D721Med (cell line): Measurements from ENCODE around the gene SLC34A1.

Experiments used
- DNase-seq: peaks from one replicate; pipeline ENCODE4 v3.0.0; 2011; ENCODE audit warnings: low spot score; ENCODE audit not compliant: insufficient read length
- FAIRE-seq: peaks from 2 replicates; lab custom pipeline; 2011; peaks lifted over from hg19 to GRCh38; lab: Jason Lieb, UNC
- TF ChIP-seq, protein P1 (sequence below): IDR thresholded peaks from 2 replicates; pipeline ENCODE4 v1.5.1; 2012; ENCODE audit warnings: mild to moderate bottlenecking, control low read depth; ENCODE audit not compliant: insufficient read depth; ENCODE audit errors: missing control alignments

SLC34A1 gene

DNA sequence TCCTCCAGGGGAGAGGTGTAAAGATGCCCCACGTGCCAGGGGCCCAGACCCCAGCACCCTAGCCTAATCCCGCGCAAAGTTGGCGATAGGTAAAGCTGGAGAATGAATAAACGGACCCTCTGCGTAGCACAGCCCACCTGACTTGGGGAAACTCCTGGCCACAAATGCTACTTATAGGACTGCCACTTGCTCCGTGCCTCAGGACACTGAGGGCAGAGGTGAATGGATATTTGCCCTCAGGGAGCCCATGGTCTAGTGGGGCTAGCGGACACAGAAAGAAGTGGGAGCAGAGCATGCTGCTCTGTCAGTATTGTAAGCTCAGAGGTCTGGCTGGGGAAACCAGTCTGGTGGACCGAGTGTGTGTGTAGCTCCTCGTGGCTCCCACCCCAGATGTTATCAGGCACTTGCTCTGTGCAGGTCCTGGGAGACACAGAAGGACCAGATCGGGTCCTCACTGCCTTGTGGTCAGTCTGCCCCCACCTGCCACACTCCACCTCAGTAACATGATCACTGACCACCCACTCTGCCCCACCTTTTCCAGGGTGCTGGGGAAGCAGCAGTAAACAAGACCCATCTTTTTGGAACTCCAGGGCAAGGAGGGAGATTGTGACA is 43.1 kb downstream of the SLC34A1 start:
- DNase-seq: no peak
- TF ChIP-seq, protein P1, sequence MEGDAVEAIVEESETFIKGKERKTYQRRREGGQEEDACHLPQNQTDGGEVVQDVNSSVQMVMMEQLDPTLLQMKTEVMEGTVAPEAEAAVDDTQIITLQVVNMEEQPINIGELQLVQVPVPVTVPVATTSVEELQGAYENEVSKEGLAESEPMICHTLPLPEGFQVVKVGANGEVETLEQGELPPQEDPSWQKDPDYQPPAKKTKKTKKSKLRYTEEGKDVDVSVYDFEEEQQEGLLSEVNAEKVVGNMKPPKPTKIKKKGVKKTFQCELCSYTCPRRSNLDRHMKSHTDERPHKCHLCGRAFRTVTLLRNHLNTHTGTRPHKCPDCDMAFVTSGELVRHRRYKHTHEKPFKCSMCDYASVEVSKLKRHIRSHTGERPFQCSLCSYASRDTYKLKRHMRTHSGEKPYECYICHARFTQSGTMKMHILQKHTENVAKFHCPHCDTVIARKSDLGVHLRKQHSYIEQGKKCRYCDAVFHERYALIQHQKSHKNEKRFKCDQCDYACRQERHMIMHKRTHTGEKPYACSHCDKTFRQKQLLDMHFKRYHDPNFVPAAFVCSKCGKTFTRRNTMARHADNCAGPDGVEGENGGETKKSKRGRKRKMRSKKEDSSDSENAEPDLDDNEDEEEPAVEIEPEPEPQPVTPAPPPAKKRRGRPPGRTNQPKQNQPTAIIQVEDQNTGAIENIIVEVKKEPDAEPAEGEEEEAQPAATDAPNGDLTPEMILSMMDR: no peak
- no peak for FAIRE-seq

DNA sequence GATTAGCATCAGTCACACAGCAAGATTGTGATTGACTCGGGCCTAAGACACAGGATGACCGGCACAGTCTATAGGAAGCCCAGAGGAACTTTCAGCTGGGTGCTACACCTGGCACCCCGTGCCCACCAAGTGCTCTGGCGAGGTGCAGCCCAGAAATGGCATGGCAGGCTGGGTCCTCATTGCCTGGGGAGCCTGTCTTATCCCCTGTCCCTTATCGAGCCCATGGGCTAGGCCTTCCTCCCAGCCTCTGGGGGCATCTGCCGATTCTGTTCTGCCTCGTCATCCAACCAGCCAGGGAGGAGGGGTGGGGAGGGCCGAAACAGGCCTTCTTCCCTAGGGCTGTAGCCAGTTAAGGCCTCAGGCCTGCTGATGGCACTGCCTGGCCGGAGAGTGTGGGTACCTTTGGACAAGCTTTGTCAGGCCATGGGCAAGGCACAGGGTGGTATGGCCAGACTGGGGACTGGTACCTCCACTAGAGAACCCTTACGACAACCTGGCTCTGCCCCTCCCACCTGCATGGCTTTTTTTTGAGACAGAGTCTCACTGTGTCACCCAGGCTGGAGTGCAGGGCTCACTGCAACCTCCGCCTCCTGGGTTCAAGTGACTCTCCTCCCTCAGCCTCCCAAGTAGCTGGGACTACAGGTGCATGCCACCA is 43.8 kb downstream of the SLC34A1 start:
- TF ChIP-seq, protein P1: no peak
- DNase-seq (no peak), FAIRE-seq (no peak)

DNA sequence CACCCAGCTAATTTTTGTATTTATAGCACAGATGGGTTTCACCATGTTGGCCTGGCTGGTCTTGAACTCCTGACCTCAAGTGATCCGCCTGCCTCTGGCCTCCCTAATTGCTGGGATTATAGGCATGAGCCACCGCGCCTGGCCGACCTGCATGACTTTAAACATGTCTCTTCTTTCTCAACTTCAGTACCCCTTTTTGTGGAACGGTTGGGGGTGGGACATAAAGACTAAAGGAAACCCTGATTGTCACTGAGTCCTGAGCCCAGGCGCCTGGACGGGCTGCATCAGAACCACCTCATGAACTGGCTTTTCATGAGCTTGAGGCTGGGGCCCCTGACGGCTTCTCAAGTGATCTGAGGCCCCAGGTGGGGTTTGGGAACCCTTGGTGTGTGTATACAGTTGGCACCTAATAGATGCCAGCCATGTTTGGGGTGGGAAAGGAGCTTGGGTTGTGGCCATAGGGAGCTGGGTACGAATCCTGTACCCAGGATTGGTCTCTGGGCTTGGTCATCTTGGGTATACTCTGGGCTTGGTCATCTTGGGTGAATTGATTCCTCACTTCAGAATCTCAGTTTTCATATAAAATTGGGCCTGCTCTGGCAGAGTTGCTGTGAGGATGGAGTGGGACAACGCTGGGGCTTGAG is 44.5 kb downstream of the SLC34A1 start:
- DNase-seq (no peak), FAIRE-seq (no peak)
- TF ChIP-seq, protein P1: no peak

DNA sequence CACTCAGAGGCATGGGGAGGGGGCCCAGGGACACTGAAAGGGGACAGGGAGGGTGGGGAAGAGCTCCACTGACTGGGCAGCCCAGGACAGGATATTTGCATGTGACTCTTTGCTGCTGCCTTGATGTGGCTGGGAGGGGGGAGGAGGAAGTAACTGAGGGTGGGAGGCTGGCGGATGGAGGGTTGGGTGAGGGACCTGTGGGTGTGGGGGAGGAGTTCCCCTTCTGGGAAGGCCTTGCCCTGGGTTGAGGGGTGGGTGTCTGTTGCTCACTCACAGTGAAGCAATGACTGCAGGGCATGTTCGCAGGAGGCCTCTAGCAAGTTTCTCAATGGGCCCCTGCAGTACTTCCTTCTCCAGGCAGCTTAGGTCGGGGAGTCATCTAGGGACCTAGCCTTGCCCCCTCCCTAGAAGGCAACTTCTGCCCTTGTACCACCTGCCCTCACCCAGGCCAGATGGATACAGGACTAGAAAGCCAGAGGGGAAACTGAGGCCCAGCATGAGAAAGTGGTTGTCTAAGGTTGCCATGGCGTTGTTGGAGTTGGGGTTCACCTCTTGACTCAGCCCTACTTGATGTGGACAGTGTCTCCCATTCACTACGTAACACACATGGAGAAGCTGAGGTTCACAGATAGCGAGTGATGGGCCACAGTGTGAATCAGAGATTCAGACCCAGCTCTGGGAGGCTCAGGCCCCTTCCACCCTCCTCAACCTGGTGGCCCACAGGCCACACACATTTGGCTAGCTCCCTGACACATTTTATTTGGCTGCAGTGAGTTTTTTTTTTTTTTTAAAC is 45.2 kb downstream of the SLC34A1 start:
- TF ChIP-seq, protein P1: no peak
- FAIRE-seq (no peak), DNase-seq (no peak)

DNA sequence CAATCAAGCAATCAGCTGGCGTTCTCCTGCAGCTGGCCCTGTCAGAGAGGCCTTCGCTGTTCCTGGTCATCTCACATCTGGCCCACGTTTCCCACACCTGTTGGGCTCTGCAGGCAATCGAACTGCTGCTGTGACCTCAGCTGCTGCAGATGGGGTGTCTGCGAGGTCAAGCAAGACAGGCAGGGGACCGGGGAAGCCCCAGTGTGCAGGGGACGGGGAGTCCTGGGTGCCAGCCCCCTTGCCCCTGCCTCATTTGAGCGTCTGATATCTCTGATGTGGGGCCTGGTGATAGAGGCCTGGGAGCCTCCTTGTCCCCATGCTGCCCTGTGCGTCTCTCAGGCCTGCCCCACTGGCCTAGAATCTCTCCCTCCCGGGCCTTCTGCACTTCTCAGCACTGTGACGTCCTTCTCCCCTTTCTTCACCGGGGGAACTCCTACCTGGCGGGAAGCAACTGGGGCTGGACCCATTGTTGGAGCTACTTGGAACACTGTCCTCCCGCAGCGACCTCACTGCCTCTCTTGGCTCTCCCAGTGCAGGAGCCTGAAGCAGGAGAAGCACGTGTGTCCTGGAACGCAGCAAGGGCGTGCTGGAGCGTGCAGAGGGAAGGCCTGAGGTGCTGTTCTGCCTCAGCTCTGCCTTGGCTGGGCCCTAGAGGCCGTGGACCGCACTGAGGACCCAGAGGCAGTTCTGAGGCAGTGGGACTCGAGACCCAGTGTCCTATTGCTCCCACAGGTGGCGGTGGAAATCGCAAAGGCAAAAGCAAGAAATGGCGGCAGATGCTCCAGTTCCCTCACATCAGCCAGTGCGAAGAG is 46.1 kb downstream of the SLC34A1 start:
- TF ChIP-seq, protein P1: no peak
- no peak for DNase-seq
- no peak for FAIRE-seq

DNA sequence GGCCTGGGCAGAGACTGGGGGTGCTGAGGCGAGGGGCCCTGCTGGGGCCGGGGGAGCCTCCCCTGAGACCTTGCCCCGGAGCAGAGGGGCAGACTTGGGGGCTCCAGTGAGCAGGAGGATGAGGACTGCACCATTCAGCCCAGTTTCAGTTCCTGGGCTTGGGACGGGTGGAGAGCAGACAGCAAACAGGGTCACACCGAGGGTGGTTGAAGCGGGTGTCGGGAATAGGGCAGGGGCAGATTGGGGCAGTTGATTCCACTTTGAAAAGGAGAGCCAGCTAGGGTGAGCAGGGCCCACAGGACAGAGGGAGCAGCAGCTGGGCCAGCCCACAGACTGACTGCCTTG is 46.7 kb downstream of the SLC34A1 start:
- FAIRE-seq (no peak), DNase-seq (no peak)
- TF ChIP-seq, protein P1: no peak
